TTC549 (cell line): ENCODE measurements around the gene TYSND1.
A peak's percentile ranks its signal among the peaks of the same experiment; 100 is the strongest.
"Not testable (repeated sequence)": the region's sequence is repeated elsewhere in the genome, so short reads cannot be mapped to it uniquely, and the experiment has no call there.

Experiments used
- FAIRE-seq: peaks from 2 replicates; lab custom pipeline; 2012; peaks lifted over from hg19 to GRCh38; lab: Jason Lieb, UNC

The TYSND1 gene, protein sequence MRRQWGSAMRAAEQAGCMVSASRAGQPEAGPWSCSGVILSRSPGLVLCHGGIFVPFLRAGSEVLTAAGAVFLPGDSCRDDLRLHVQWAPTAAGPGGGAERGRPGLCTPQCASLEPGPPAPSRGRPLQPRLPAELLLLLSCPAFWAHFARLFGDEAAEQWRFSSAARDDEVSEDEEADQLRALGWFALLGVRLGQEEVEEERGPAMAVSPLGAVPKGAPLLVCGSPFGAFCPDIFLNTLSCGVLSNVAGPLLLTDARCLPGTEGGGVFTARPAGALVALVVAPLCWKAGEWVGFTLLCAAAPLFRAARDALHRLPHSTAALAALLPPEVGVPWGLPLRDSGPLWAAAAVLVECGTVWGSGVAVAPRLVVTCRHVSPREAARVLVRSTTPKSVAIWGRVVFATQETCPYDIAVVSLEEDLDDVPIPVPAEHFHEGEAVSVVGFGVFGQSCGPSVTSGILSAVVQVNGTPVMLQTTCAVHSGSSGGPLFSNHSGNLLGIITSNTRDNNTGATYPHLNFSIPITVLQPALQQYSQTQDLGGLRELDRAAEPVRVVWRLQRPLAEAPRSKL

DNA sequence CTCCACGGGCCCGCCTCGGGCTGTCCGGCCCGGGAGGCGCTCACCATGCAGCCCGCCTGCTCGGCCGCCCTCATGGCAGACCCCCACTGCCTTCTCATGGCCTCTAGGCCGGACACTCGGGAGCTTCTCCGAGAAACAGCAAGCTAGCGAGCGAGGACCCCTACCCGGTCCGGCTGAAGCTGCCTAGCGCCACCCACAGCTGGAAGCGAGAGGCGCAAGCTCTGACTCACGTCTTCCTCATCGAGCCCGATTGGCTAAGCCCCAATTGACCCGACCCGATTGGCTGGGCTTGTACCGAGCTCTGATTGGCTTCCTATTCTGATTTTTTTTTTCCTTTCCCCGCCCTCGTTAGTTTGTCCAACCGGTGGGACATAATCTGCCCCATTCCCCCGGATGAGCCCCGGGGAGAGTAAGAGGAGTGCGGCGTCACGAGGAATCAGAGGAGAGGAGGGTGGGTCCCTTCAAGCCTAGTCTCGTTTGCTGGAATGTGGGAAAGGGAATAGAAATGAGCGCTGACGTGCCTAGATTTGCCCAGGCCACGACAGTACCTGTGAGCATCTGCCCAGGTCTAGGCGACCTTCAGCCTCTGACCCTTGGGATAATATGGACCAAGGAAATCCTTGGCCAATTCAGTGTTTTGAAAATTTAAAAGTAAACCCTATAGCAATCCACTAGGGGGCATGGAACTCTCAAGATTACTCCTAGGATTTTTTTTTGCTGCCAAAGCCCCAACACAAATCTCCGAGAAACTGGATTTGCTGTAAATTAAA lies at the start of gene TYSND1:
Gene TYSND1 (minus strand): TSS at position 212 of the 770 bp plus-strand sequence. CDS start 114 bp downstream, at position 98.
- peak; percentile 96 for FAIRE-seq

- no peak for FAIRE-seq
Measured at GRCh38 chr10:70193391-70193844, 46.9 kb upstream of the TYSND1 start.

- no peak for FAIRE-seq
Measured at GRCh38 chr10:70192326-70192968, 45.9 kb upstream of the TYSND1 start.

DNA sequence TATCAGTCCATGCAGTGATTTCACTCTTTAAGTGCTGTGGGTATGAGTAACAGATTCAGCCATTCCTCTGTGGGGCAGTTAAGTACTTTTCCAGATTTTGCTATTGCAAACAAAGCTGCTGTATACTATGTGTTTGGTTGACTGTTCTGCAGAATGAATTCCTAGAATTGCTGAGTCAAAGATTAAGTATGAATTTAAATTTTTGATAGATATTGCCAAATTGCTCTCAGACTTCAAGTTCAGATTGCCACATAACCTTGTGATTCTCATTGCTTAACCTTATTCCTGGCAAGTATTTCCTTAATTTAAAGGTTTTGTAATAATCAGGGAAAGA lies 45.4 kb upstream of the TYSND1 start:
- no peak for FAIRE-seq

DNA sequence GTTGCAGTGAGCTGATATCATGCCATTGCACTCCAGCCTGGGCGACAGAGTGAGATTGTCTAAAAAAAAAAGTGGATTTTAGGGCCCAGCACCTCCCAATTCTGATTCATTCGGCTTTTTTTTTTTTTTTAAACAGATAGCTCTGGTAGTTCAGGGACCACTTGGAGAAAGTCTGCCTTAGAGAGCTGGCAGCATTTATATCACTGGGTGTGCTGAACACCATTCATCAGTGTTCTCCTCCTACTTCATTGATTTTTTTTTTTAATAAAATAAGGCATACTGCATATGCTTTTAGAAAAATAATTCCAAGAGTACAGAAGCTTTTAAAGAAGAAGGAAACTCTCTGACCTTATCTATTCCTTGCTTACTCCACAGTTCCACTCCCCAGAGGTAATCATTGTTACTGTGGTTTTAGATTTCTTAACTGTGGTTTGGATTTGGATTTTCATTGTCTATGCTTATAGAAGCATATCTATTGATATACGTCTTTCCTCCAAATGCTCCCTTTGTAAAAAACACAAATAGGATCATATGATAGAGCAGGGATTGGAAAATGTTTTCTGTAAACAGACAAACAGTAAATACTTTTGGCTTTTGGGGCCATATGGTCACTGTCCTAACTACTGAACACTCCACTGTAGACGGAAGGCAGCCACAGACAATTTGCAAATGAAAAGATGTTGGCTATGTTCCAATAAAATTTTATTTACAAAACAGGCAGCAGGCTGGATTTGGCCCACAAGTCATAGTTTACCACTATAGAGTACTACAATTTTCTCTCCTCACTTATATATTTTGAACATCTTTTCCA lies 44.9 kb upstream of the TYSND1 start:
- no peak for FAIRE-seq

GRCh38 chr10:70190581-70190980 lies 44.1 kb upstream of the TYSND1 start:
- FAIRE-seq = no peak

GRCh38 chr10:70190102-70190501 lies 43.6 kb upstream of the TYSND1 start:
- no peak for FAIRE-seq

DNA sequence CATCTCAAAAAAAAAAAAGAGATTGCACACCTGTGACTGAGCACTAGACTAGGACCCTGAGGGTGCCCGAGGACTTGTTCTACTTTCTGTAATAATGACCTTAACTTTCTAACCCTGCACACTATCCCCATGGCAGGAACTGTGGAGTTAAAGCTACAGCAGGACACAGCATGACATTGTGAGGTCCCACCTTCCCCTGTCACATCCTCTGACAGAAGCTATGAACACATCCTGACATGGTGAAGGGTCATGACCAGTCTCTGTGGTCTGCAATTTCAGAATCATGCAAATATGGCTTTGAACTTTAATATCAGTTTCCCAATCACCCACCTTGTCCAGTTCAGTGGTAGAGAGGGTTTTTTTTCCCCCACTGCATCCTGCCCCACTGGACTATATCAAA lies 42.3 kb upstream of the TYSND1 start:
- FAIRE-seq = no peak

DNA sequence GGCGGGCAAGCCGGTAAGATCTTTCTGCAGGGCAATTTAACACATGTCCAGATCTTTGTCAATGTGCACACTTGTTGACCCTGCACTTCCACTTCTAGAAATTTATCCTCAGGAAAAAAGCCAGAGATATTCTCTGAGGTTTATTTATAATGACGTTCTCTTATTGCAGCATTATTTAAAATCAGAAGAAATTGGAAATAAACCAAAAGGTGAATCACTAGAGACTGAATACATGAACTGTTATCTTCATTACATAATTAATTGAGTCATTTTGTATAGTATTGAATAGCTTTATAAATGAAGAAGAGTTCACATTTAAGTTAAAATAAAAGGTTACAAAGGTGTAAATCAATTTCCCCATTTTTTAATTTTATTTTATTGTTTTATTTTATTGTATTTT lies 40.1 kb upstream of the TYSND1 start:
- no peak for FAIRE-seq

DNA sequence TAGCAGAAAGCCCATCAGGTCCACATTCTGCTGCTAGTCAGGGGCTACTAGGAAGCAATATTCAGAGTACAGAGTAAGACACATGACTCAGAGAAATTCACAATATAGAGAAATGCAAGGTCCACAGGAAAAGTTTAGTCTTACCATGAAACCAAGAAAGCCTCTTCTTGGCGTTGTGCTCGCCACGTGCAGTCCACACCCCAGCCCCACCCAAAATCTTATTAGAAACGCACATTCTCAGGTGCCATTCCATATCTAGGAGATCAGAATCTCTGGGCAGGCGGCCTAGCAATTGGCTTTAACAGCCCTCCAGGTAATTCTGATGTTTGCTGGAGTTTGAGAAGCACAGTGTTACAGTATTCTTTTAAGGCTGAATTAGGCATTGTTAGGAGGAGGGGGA lies 39.6 kb upstream of the TYSND1 start:
- FAIRE-seq = no peak

DNA sequence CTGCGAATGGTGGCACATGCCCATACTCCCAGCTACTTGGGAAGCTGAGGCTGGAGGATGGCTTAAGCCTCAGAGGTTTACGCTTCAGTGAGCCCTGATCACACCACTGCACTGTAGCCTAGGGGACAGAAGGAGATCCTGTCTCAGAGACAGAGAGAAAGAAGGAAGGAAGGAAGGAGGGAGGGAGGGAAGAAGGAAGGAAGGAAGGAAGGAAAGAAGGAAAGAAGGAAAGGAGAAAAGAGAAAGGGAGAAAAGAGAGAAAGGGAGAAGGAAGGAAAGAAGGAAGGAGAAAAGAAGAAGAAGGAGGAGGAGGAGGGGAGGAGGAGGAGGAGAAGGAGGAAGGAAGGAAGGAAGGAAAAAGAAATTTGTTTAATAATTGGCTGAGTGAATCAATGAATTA lies 36.8 kb upstream of the TYSND1 start:
- FAIRE-seq = no peak

GRCh38 chr10:70179209-70179608 lies 32.7 kb upstream of the TYSND1 start:
- not testable (repeated sequence) for FAIRE-seq

DNA sequence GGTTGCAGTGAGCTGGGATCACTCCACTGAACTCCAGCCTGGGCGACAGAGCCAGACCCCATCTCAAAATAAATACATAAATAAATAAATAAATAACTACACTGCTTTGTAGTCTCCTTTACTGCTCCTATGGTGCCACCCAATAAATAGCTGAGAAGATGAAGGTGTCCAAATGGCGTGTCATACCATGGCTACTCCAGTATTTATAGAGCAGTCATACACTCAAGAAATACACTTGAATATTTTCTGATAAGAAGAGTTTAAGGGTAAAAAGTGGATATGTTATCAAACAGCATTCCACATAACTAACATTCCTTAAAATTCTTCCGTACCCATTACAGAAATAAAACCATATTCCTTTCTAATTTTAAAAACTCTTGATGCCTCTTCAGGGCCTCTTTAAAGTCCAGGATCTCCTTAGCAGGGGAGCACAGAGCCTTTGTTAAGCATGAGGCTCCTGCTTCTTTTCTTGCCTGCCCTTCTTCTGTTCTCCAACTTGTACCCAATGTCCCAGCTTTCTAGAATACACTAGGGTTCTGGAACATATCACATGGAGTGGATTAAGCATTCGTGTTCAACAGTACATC lies 31.7 kb upstream of the TYSND1 start:
- FAIRE-seq = no peak

DNA sequence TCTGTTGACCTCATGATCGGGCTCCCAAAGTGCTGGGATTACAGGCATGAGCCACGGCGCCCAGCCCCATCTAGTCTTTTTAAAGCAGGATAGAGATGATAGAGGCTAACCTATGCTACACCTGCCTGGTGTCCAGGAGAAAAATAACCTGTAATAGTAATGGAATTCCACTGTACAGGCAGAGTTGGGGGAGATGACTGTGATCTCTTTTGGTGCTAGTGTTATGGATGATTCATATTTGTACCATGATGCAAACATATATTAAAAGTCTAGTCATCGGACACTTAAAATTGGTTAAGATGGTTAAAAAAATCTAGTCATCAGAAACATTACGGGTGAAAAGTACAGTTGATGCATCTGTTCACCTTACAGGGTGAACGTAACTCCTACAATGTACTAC lies 29.9 kb upstream of the TYSND1 start:
- FAIRE-seq = no peak

GRCh38 chr10:70175516-70175915 lies 29.0 kb upstream of the TYSND1 start:
- FAIRE-seq = no peak

GRCh38 chr10:70174058-70174741 lies 27.7 kb upstream of the TYSND1 start:
- no peak for FAIRE-seq

DNA sequence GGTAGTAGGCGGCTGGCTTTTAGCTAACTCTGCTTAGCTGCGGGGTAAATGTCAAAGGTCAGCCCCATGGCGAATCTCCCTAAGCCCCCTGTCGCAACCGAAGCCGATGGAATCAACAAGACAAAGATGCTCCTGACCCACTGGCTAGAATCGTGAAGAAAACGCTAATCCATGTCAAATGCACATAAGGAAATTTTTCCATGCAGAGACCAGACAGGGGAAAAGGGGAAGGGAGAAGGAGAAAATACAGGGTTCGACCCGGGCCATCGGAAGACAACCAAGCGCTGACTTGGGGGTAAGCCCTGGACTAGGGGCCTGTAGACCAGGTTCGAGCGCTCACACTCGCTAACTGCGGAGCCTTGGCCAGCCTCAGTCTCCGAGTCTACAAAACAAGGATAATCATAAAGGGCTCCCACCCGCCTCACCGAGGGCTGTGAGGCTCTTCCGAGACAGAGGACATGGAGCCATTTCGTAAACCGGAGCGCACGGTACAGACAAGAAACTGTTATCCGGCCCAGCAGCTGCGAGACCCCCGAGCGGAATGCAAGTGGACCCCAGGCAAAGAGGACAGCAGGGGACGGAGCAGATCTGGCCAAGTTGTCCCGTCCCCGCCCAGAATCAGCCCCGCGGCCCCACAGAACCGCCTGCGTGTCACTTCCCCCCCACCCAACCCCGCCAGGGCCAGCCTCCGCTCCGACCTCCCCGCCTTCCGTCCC lies 23.3 kb upstream of the TYSND1 start:
- no peak for FAIRE-seq

- no peak for FAIRE-seq
Measured at GRCh38 chr10:70169011-70169410, 22.5 kb upstream of the TYSND1 start.

DNA sequence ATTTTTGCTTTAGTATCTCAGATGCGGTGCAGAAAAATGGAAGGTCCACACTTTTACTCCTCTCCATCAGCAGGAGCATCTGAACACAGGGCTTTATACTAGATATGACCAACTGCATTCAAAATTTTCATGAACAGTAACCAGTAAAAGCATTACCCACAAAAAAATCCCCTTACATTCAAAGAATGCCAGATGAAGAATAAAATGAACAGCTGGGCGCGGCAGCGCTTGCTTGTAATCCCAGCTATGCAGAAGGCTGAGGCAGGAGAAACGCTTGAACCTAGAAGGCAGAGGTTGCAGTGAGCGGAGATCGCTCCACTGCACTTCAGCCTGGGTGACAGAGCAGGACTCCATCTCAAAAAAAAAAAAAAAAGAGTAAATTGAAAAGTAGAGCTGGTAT lies 20.7 kb upstream of the TYSND1 start:
- no peak for FAIRE-seq

- no peak for FAIRE-seq
Measured at GRCh38 chr10:70166394-70166793, 19.9 kb upstream of the TYSND1 start.
